PFSK-1 (cell line): ENCODE measurements around the gene SHBG.

Experiments used
- FOXP2 ChIP-seq: optimal IDR thresholded peaks from 2 replicates; pipeline ENCODE3; 2011; ENCODE audit warnings: borderline replicate concordance, control low read depth, inconsistent platforms; ENCODE audit not compliant: insufficient read depth; ENCODE audit errors: extremely low read length, extremely low read depth
- POLR2AphosphoS5 ChIP-seq: IDR thresholded peaks from 2 replicates; pipeline ENCODE4 v1.6.1; 2012; ENCODE audit warnings: low read depth, mild to moderate bottlenecking, control low read depth, low read length, moderate library complexity
- SIN3A ChIP-seq: IDR thresholded peaks from 2 replicates; pipeline ENCODE4 v1.6.1; 2012; ENCODE audit warnings: mild to moderate bottlenecking, low read length, moderate library complexity, borderline replicate concordance; ENCODE audit not compliant: insufficient read depth
- TAF1 ChIP-seq: IDR thresholded peaks from 2 replicates; pipeline ENCODE4 v1.6.1; 2012; ENCODE audit warnings: low read length, control low read depth, borderline replicate concordance; ENCODE audit not compliant: insufficient read depth
- TF ChIP-seq, protein P1 (sequence below), 2 experiments: IDR thresholded peaks; 2 replicates each; pipeline versions ENCODE4 v1.6.1 to v1.8.0; 2011 to 2012; ENCODE audit warnings: low read depth in 2 of 2, low read length in 2 of 2, control low read depth in 1 of 2, inconsistent platforms in 1 of 2, mild to moderate bottlenecking in 1 of 2, moderate library complexity in 1 of 2; ENCODE audit not compliant: insufficient read depth in 1 of 2

SHBG gene

DNA sequence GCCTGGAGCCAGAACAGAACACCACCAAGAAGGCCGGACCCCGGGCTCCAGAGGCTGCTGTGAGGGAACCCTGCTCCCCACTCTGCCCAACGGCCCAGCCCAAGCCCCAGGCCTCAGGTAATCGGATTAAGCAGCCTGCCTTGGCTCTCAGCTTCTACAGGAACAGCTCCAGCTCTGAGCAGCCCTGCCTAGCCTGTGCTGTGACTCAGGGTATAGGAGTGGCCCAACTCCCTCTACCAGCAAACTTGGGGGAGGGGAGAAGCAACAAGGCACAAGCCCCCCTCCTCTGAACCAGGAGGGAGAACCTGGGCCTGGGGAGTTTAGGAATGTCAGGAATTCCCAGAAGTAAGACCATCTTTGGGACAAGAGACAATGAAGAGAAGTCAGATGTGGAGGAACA, 39.2 kb upstream of the SHBG start:
- TF ChIP-seq TAF1, result no peak
- no peak for TF ChIP-seq FOXP2
- no peak for TF ChIP-seq POLR2AphosphoS5

DNA sequence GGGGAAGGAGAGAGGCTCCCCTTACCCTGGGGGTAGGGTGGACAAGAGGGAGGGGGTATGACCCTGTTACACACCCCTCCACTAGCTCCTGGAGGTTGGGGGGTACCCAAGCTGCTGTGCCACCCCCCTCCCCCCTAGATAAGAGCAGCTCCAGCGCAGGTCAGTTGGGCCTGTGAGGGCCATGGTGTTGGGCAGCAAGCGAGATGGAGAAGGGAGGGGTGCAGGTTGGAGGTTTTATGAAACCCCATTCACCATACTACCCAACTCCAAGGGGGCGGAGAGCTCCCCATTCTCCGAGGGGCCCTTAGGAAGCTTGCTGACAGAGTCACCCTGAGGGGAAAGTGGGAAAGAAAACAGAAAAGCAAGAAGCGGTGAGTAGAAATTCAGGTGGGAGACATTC, 38.3 kb upstream of the SHBG start:
- TF ChIP-seq, protein P1, sequence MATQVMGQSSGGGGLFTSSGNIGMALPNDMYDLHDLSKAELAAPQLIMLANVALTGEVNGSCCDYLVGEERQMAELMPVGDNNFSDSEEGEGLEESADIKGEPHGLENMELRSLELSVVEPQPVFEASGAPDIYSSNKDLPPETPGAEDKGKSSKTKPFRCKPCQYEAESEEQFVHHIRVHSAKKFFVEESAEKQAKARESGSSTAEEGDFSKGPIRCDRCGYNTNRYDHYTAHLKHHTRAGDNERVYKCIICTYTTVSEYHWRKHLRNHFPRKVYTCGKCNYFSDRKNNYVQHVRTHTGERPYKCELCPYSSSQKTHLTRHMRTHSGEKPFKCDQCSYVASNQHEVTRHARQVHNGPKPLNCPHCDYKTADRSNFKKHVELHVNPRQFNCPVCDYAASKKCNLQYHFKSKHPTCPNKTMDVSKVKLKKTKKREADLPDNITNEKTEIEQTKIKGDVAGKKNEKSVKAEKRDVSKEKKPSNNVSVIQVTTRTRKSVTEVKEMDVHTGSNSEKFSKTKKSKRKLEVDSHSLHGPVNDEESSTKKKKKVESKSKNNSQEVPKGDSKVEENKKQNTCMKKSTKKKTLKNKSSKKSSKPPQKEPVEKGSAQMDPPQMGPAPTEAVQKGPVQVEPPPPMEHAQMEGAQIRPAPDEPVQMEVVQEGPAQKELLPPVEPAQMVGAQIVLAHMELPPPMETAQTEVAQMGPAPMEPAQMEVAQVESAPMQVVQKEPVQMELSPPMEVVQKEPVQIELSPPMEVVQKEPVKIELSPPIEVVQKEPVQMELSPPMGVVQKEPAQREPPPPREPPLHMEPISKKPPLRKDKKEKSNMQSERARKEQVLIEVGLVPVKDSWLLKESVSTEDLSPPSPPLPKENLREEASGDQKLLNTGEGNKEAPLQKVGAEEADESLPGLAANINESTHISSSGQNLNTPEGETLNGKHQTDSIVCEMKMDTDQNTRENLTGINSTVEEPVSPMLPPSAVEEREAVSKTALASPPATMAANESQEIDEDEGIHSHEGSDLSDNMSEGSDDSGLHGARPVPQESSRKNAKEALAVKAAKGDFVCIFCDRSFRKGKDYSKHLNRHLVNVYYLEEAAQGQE (IDR thresholded peaks at IDR 0.05; ENCODE audit: insufficient read depth in 1 of 2, low read depth in 2 of 2, low read length in 2 of 2), result no peak
- TF ChIP-seq TAF1 (no peak), POLR2AphosphoS5 (no peak), SIN3A (no peak), FOXP2 (no peak)

GRCh38 chr17:7592422-7593021, 37.4 kb upstream of the SHBG start:
- TF ChIP-seq, protein P1 (IDR thresholded peaks at IDR 0.05; ENCODE audit: insufficient read depth in 1 of 2, low read depth in 2 of 2, low read length in 2 of 2), result no peak
- TF ChIP-seq TAF1, result no peak
- TF ChIP-seq POLR2AphosphoS5, result no peak
- TF ChIP-seq SIN3A, result no peak
- no peak for TF ChIP-seq FOXP2

GRCh38 chr17:7593296-7593695, 36.6 kb upstream of the SHBG start:
- no peak for TF ChIP-seq TAF1
- no peak for TF ChIP-seq POLR2AphosphoS5

DNA sequence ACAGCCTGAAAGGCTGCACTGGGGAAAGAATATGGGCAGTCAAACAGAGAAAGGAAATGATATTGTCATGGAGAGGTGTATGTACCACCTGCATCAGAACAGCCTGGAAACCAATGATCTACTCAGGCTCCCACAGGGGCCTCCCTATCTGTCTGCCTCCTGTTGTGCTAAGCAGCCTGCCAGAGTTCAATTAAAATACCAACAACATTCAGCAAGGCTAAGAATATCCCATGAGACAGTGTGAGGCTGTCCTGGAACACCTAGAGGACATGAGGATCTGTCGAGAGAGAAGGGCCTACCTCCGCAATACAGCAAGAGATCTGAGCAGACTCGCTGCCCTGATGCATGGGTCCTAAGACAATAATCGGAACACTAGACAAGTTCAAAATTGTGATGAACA, 23.7 kb upstream of the SHBG start:
- TF ChIP-seq, protein P1 (IDR thresholded peaks at IDR 0.05; ENCODE audit: insufficient read depth in 1 of 2, low read depth in 2 of 2, low read length in 2 of 2), result no peak
- TF ChIP-seq SIN3A (no peak), FOXP2 (no peak), POLR2AphosphoS5 (no peak), TAF1 (no peak)

DNA sequence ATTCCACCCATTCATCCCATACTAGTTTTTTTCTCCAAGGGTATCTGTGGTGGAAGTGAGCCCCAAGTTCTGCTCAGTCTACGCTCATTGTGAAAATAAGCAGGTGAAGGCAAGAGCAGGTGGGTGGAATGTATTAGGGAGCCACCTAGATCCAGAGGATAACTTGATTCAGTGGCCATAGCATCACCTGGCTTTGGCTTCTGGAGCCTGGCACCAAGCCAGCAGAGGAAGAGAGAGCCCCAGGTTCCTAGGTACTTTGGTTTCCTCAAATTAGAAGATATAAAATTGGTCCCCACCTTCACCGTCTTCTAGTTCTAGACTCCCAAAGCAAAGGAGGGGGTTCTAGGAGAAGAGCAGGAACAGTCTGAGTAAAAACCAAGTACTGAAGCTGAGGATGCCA, 19.3 kb upstream of the SHBG start:
- TF ChIP-seq, protein P1 (IDR thresholded peaks at IDR 0.05; ENCODE audit: insufficient read depth in 1 of 2, low read depth in 2 of 2, low read length in 2 of 2), result no peak
- TF ChIP-seq TAF1 (no peak), FOXP2 (no peak), SIN3A (no peak), POLR2AphosphoS5 (no peak)
